ENCODE measurements around the gene PHLDA2. TPM values are rescaled to one million over a fixed set of nuclear protein-coding genes. Genes with fewer than 3 reads are reported as not detected.

The PHLDA2 gene
- total RNA-seq, 4 donors from 2014 or later = 0.93 to 3.7 (median 2.3) TPM; not detected in 1

- H3K4me1 ChIP-seq = peaks cover 15 to 24% of the 10 kb centered on the region in 2 donors
- TF ChIP-seq CTCF (IDR thresholded peaks at IDR 0.05) = no peak
- no peak for TF ChIP-seq POLR2A (IDR thresholded peaks at IDR 0.05)
- DNase-seq = peak; percentile 57 to 64
- H3K9me3 ChIP-seq = no peaks in the 10 kb centered on the region
- intact Hi-C loops (cut with DNase I) = loop anchor here (2.0 to 10.0 kb wide), 3 partner anchors 359 to 587 kb away; partner anchors contain the start of genes C11orf21 and TSPAN32
- H3K27ac ChIP-seq = peak overlapping the region in 2 of 3 donors; percentile 71 to 76
- H3K27me3 ChIP-seq = no peaks in the 10 kb centered on the region
- H3K4me3 ChIP-seq (replicated peaks in 1 of 3) = peak overlapping the region in 1 of 3 donors; percentile 40
- no peaks in the 10 kb centered on the region for H3K36me3 ChIP-seq
- 31 to 48% methylated on average over 13 of the region's 17 CpGs for WGBS, 2 donors
These were observed 37.6 kb downstream of the PHLDA2 start for GRCh38 chr11:2891326-2892214.

- intact Hi-C loops (cut with DNase I) = loop anchor here (2.0 to 10.0 kb wide), 3 partner anchors 358 to 586 kb away; partner anchors contain the start of genes C11orf21 and TSPAN32
- H3K9me3 ChIP-seq = no peaks in the 10 kb centered on the region
- H3K4me1 ChIP-seq = peaks cover 15 to 29% of the 10 kb centered on the region in 2 donors
- no peak for TF ChIP-seq CTCF (IDR thresholded peaks at IDR 0.05)
- TF ChIP-seq POLR2A (IDR thresholded peaks at IDR 0.05) = no peak
- peak; percentile 75 to 82 for DNase-seq
- no peaks in the 10 kb centered on the region for H3K36me3 ChIP-seq
- no peak overlapping the region for H3K27ac ChIP-seq
- no peak overlapping the region for H3K4me3 ChIP-seq (replicated peaks in 1 of 3)
- whole genome bisulfite sequencing, 2 donors = 61 to 75% methylated on average over 12 to 14 of the region's 28 CpGs
- H3K27me3 ChIP-seq = no peaks in the 10 kb centered on the region
These were observed 38.5 kb downstream of the PHLDA2 start for GRCh38 chr11:2890466-2891294.

- no peaks in the 10 kb centered on the region for H3K27me3 ChIP-seq
- no peak overlapping the region for H3K4me3 ChIP-seq (replicated peaks in 1 of 3)
- no peak overlapping the region for H3K27ac ChIP-seq
- WGBS, 2 donors = 82 to 88% methylated on average over 7 of the region's 16 CpGs
- H3K4me1 ChIP-seq = peaks cover 18 to 29% of the 10 kb centered on the region in 2 donors
- no peaks in the 10 kb centered on the region for H3K36me3 ChIP-seq
- intact Hi-C loops (cut with DNase I) = loop anchor here (2.0 to 10.0 kb wide), 4 partner anchors 185 to 585 kb away; partner anchors contain the start of genes C11orf21 and TSPAN32
- no peak for TF ChIP-seq CTCF (IDR thresholded peaks at IDR 0.05)
- no peak for TF ChIP-seq POLR2A (IDR thresholded peaks at IDR 0.05)
- no peaks in the 10 kb centered on the region for H3K9me3 ChIP-seq
- no peak for DNase-seq
These were observed 39.6 kb downstream of the PHLDA2 start for GRCh38 chr11:2889362-2890273.

- H3K27ac ChIP-seq = no peak overlapping the region
- intact Hi-C loops (cut with DNase I) = loop anchor here (10.0 kb wide), 1 partner anchor 184 kb away; no protein-coding TSS in a partner anchor
- H3K27me3 ChIP-seq = no peaks in the 10 kb centered on the region
- TF ChIP-seq POLR2A (IDR thresholded peaks at IDR 0.05) = no peak
- peak; percentile 83 to 99 (median 96) for TF ChIP-seq CTCF (IDR thresholded peaks at IDR 0.05)
- peaks cover 23 to 29% of the 10 kb centered on the region in 2 donors for H3K4me1 ChIP-seq
- no peaks in the 10 kb centered on the region for H3K36me3 ChIP-seq
- 34 to 38% methylated on average over 20 to 22 of the region's 25 CpGs for WGBS, 2 donors
- peak; percentile 95 for DNase-seq
- no peak overlapping the region for H3K4me3 ChIP-seq (replicated peaks in 1 of 3)
- H3K9me3 ChIP-seq = no peaks in the 10 kb centered on the region
These were observed 40.8 kb downstream of the PHLDA2 start for GRCh38 chr11:2888266-2888968.
